Adrenal gland (tissue), 12 donors: ENCODE results near the gene PHACTR3. TPM values are rescaled to one million over a fixed set of nuclear protein-coding genes. Genes with fewer than 3 reads are reported as not detected.

ENCODE experiments used
- DNase-seq, 7 donors: peaks; one replicate each; pipeline ENCODE4 v3.0.0-alpha.2; 2019 to 2020
- H3K27ac ChIP-seq, 5 donors: fragments of 200-600 bp; sonication (generic) in 4 of 5; 1 replicate in 3 of 5; 2 replicates in 2 of 5; pipeline versions ENCODE4 v1.5.1 to v1.8.0; 2016 to 2020; ENCODE audit warnings: mild to moderate bottlenecking in 1 of 5
- H3K27me3 ChIP-seq: fragments of 200-600 bp; 2 replicates; pipeline ENCODE4 v1.8.0; 2021
- H3K36me3 ChIP-seq, 2 donors: fragments of 200-600 bp; replicated peaks in 1 of 2; 1 replicate in 1 of 2; 2 replicates in 1 of 2; pipeline versions ENCODE4 v1.5.1 to v1.8.0; 2018 to 2022
- H3K4me1 ChIP-seq, 2 donors: fragments of 200-600 bp; replicated peaks in 1 of 2; 1 replicate in 1 of 2; 2 replicates in 1 of 2; pipeline versions ENCODE4 v1.5.1 to v1.8.0; 2018 to 2021
- H3K4me3 ChIP-seq, 4 donors: fragments of 200-600 bp; sonication (generic) in 3 of 4; one replicate each; pipeline ENCODE4 v1.5.1; 2016 to 2018
- H3K9me3 ChIP-seq, 3 donors: fragments of 200-600 bp; sonication (generic) in 1 of 3; replicated peaks in 1 of 3; 1 replicate in 2 of 3; 2 replicates in 1 of 3; pipeline versions ENCODE4 v1.5.1 to v1.8.0; 2016 to 2021
- CTCF ChIP-seq, 6 experiments: fragments of 450-650 bp in 4 of 6; fragments of 200-600 bp in 2 of 6; sonication (generic) in 1 of 6; IDR thresholded peaks; 1 replicate in 5 of 6; 2 replicates in 1 of 6; pipeline versions ENCODE4 v1.5.1 to v1.8.0; 2016 to 2021; ENCODE audit warnings: antibody characterized with exemption in 6 of 6, mild to moderate bottlenecking in 2 of 6, moderate library complexity in 1 of 6
- POLR2A ChIP-seq, 2 donors: fragments of 450-650 bp; IDR thresholded peaks; one replicate each; pipeline ENCODE4 v1.6.1; 2017; ENCODE audit warnings: antibody characterized with exemption in 2 of 2, mild to moderate bottlenecking in 2 of 2, moderate library complexity in 1 of 2
- WGBS, 4 donors: extraction: QIAGEN DNeasy Blood & Tissue Kit in 2 of 4; methylation state at CpG; one replicate each; pipeline versions ENCODE4 v1.1.5 to v1.1.7; 2013 to 2017; 5-methylcytosine and 5-hydroxymethylcytosine counted together
- intact Hi-C, 2 donors: fragments of 100-400 bp; cut with DNase I; formaldehyde crosslinking; loops; one replicate each; pipeline versions ENCODE4 v1.14.1 to v1.15.0; 2022 to 2023
- polyA plus RNA-seq, 3 donors: library from polyadenylated mRNA; stranded (reverse); fragments of 200-250 nt in 2 of 3; fragments of 350-450 nt in 1 of 3; fragmentation: Illumina TruSeq in 1 of 3; extraction: RNeasy Lipid Tissue Mini Kit (QIAGEN cat#74804) in 1 of 3; gene quantifications; one replicate each; pipeline ENCODE4 v1.2.3, GENCODE V29; 2013 to 2014
- total RNA-seq, 9 donors: library from RNA; depleted of rRNA in 4 of 9; stranded (reverse); fragments of >200 nt in 4 of 9; fragments of 120-200 nt in 1 of 9; fragmentation: NEBNext Ultra II Directional in 1 of 9; extraction: Animal tissue kit (Norgen Biotek cat#: 25700) in 1 of 9; gene quantifications; one replicate each; pipeline versions ENCODE4 v1.1.0 to v1.2.4, GENCODE V29; 2013 to 2023
- donor health status: healthy with polysubstance abuse.
- donor health status: Bipolar disorder and iron deficiency.
- donor health status: DM: yes; HTN: yes; CAD: no.
- donor health status: DM: no; HTN: no; CAD: no.
- donor health status: DM: no; HTN: no; CAD: no.
- donor health status: DM: yes; HTN: yes; CAD: no.

PHACTR3 gene
- total and polyA plus RNA-seq, 12 donors = 0.17 to 4.5 (median 0.81) TPM

- whole genome bisulfite sequencing, 4 donors = 85 to 92% (median 88%) methylated on average over 15 to 24 of the region's 24 CpGs
- DNase-seq = no peak
These were observed 138.2 kb downstream of the PHACTR3 start for GRCh38 chr20:59742351-59743095.

GRCh38 chr20:59743308-59743707, 139.0 kb downstream of the PHACTR3 start:
- no peak overlapping the region for H3K27ac ChIP-seq
- H3K4me1 ChIP-seq = no peaks in the 10 kb centered on the region
- no peak overlapping the region for H3K4me3 ChIP-seq
- DNase-seq = no peak
- TF ChIP-seq CTCF (IDR thresholded peaks at IDR 0.05) (no peak), POLR2A (IDR thresholded peaks at IDR 0.05) (no peak)
- WGBS, 4 donors = 80 to 92% (median 83%) methylated on average over 4 to 9 of the region's 9 CpGs
- intact Hi-C loops = no loop called here
- no peaks in the 10 kb centered on the region for H3K36me3 ChIP-seq
- peaks cover 13% of the 10 kb centered on the region for H3K27me3 ChIP-seq
- H3K9me3 ChIP-seq = no peaks in the 10 kb centered on the region

More at GRCh38 chr20:59742351-59743095, 138.2 kb downstream of the PHACTR3 start:
- H3K4me3 ChIP-seq = no peak overlapping the region
- peaks cover 17% of the 10 kb centered on the region for H3K27me3 ChIP-seq
- no peaks in the 10 kb centered on the region for H3K4me1 ChIP-seq
- no peaks in the 10 kb centered on the region for H3K36me3 ChIP-seq
- intact Hi-C loops = no loop called here
- H3K9me3 ChIP-seq = no peaks in the 10 kb centered on the region
- H3K27ac ChIP-seq = no peak overlapping the region
- TF ChIP-seq CTCF (IDR thresholded peaks at IDR 0.05) = no peak
- no peak for TF ChIP-seq POLR2A (IDR thresholded peaks at IDR 0.05)

GRCh38 chr20:59743767-59744485, 139.6 kb downstream of the PHACTR3 start:
- intact Hi-C loops = no loop called here
- no peak for TF ChIP-seq POLR2A (IDR thresholded peaks at IDR 0.05)
- TF ChIP-seq CTCF (IDR thresholded peaks at IDR 0.05) = no peak
- no peak for DNase-seq
- 75 to 81% (median 79%) methylated on average over 12 to 21 of the region's 21 CpGs for WGBS, 4 donors
- no peak overlapping the region for H3K4me3 ChIP-seq
- peaks cover 13% of the 10 kb centered on the region for H3K27me3 ChIP-seq
- H3K9me3 ChIP-seq = no peaks in the 10 kb centered on the region
- H3K27ac ChIP-seq = no peak overlapping the region
- no peaks in the 10 kb centered on the region for H3K4me1 ChIP-seq
- H3K36me3 ChIP-seq = no peaks in the 10 kb centered on the region

DNA sequence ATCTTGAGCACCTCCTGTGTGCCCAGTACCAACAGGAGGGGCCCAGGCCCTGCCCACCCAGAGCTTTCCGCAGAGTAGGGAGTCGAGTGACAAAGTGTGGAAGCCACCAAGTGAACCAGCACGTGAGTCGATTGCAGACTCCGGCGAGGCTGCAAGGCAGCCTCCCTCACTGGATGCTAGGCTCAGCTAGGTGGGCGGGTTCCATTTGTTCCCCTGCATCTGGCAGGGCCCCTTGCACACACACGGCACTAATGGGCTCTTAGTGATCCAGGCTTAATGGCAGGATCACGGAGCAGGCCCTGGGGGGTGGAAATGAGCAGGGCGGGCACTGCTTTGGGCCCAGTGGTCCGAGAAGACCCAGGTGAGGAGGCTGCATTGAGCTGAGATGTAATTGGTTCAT, 140.4 kb downstream of the PHACTR3 start:
- Histone ChIP-seq H3K4me1 (no peaks in the 10 kb centered on the region), H3K9me3 (no peaks in the 10 kb centered on the region), H3K36me3 (no peaks in the 10 kb centered on the region), H3K27me3 (peaks cover 13% of the 10 kb centered on the region), H3K4me3 (no peak overlapping the region), H3K27ac (no peak overlapping the region)
- intact Hi-C loops = no loop called here
- no peak for DNase-seq
- WGBS, 4 donors = 72 to 83% (median 80%) methylated on average over 10 to 11 of the region's 11 CpGs
- no peak for TF ChIP-seq CTCF (IDR thresholded peaks at IDR 0.05)
- no peak for TF ChIP-seq POLR2A (IDR thresholded peaks at IDR 0.05)
